Stimulated activated CD4-positive, alpha-beta T cell treated with anti-CD3 and anti-CD28 coated beads, Interleukin-1b, Interleukin-23, amount 100 ng/mL, for 48 hours (primary cell): ENCODE results near the gene ANXA8L1.
"Not testable (repeated sequence)": the region's sequence is repeated elsewhere in the genome, so short reads cannot be mapped to it uniquely, and the experiment has no call there.

Source experiments
- DNase-seq: peaks from one replicate; pipeline ENCODE4 v3.0.0-alpha.2; 2020

The ANXA8L1 gene

DNA sequence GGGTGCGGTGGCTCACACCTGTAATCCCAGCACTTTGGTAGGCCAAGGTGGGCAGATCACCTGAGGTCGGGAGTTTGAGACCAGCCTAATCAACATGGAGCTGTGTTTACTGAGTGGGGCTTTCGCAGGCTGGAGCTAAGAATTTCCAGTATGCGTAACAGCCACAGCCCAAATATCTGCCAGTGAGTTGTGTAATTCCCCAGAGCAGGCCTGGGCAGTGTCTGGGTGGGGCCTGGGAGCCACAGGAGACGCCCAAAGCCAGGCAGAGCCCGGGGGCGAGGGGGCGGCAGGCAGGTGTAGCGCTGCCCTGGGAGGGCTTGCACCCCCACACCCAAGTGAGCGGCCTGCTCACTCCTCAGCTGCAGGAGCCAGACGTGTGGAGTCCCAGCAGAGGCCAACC lies at the start of gene ANXA8L1:
Gene ANXA8L1 (plus strand): TSS at position 371 of the 400 bp plus-strand sequence. CDS start 76 bp downstream, outside the sequence.
- not testable (repeated sequence) for DNase-seq

- no peak for DNase-seq
These were observed 49.5 kb upstream of the ANXA8L1 start for GRCh38 chr10:46326066-46326465.

- no peak for DNase-seq
These were observed 48.6 kb upstream of the ANXA8L1 start for GRCh38 chr10:46326971-46327370.

DNA sequence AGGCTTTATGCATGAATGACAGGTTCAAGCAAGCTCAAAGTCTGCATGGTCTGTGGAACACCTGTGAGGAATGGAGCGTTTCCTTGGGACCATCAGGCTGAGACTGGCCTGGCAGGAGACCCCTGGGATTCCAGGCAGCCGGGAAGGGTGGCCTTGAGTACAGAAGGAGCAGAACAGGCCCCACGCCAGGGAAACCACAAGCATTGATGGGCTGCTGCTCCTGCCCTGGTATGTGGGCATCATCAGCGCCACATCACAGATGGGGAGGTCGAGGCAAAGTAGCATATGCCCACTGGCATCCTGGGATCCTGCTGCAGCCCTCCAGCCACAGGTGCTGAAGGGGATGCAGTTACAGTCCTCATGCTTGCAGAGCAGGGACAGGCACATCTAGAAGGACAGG lies 47.9 kb upstream of the ANXA8L1 start:
- no peak for DNase-seq

DNA sequence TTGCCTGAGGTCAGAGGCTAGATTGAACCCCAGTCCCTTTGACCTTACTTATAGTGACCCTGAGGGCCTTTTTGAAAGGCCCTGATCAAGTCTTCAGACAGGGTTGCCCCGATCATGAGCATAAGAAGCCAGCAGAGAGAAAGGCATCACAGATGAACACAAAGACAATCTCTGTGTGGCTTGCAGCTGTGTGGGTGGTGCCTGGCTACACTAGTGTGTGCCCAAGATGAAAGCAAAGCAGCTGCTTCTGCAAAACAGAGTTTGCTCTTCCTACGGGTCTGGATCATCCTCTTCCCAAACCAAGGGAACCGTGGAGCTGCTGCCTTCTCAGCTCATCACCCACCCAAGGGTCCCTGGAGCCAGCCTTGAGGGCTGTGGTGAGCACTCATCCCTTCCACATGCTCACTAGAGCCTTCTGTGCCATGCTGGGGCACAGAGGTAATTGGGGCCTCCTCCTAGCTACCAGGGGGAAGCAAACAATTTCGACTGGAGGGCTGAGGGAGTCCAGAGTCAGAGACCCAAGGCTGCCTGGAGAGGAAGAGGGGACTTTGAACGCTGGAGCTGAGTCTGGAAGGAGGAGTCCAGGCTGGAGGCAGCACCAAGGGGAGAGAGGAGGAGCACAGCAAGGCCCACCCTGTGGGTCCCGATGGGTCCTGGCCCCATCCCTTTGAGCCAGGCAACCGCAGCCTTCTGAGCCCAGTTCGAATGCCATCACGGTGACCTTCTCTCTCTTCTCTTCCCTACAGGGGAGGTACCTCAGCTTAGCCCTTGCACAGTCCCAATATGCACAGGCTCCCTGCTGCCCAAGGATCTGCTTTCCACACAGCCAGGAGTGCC lies 46.5 kb upstream of the ANXA8L1 start:
- DNase-seq: no peak

GRCh38 chr10:46329690-46330016 lies 45.9 kb upstream of the ANXA8L1 start:
- no peak for DNase-seq

- DNase-seq: no peak
These were observed 44.7 kb upstream of the ANXA8L1 start for GRCh38 chr10:46330894-46331293.

DNA sequence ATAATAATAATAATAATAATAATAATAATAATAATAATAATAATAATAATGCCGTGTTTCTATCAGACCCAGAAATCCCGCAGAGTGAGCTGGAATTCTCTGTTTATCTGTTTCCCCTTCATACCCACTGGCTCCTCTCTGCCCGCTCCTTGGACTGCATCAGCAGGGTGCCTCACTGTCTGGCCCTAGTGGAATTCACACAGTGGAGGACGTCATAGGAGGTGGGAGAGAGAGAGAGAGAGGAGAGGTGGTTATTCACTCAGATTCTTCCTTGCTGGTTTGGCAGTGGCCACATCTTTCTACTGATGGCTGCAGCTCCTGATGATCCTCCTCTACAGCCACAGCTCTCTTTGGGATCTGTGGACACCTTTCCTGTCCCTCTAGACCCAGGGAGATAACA lies 10.1 kb upstream of the ANXA8L1 start:
- not testable (repeated sequence) for DNase-seq

DNA sequence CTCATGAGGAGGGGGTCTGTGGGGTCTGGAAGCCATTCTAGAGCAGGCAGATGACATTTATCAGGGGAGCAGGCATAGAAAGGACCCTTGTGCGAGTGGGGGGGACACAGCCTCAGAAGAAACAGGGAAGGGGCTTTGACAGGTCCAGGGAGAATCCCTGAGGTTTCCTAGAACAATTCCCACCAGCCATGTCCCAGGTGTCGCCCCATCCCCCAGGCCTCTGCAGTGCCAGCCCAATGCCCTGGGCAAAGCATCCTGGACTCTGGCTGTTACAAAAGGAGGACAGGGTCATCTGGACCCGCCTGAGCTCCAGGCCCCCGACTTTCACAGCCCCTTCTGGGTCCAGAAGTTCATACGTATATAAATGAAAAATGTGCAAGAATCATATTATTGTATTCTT lies 8.4 kb upstream of the ANXA8L1 start:
- DNase-seq: not testable (repeated sequence)

DNA sequence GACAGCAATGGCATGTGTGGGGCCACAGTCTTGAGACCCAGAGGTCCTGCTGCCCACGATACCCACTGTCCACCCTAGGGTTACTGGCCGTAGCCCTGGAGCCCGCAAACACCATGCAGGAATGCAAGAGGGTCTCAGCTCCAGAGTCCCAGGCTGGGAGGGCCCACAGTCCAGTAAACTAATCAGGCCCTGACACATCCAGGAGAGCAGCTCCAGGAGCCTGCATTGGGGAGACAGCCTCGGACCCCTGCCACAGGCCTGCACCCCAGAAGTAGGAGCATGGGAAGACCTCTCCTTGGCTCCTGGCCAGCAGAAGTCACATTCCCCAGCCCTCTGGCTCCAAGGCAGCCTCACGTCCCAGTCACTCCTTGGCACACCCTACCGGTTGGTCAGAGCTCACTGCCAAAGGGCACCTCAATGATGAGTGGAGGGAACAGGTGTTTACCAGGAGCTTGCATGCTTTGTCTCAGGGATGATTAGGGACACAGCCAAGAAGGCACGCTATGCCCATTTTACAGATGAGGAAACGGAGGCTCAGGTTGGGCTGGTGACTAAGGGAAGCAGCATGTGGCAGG lies 7.8 kb upstream of the ANXA8L1 start:
- not testable (repeated sequence) for DNase-seq

DNA sequence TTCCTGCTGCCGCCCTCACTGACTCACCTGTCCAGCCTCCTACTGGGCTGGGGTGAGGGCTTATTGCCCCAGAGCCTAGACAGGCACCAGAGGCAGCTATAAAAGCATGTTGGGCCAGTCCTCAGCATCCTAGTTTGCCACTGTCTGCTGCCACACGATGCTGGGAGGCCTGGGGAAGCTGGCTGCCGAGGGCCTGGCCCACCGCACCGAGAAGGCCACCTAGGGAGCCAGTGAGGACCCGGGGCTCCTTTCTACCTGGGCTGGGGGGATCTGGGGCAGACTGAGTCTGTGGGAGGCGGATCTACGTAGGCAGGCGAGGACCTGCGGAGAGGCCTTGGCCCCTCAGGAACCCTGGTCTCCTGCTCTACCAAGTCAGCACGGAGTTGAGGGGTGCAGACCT lies 6.6 kb upstream of the ANXA8L1 start:
- DNase-seq: not testable (repeated sequence)

GRCh38 chr10:46374410-46374809 lies 1.2 kb upstream of the ANXA8L1 start:
- not testable (repeated sequence) for DNase-seq

DNA sequence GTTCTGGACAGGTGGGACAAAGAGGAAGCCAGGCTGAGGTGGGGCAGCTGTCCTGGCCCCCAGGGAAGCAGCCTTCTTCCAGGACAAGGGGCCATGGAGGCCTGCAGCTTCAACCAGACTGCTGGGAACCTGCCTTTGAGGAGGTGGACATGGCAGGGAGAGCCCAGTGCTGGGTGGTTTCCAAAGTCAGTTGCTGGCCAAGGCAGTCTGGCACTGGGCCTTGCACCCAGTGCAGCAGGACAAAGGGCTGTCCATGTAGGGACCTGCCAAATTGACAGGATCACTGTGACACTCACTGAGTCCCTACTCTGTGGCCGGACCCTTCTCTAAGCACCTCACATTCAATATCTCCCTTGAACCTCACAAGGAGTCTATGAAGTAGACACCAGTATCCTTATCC lies 1.4 kb downstream of the ANXA8L1 start:
- DNase-seq: not testable (repeated sequence)

DNA sequence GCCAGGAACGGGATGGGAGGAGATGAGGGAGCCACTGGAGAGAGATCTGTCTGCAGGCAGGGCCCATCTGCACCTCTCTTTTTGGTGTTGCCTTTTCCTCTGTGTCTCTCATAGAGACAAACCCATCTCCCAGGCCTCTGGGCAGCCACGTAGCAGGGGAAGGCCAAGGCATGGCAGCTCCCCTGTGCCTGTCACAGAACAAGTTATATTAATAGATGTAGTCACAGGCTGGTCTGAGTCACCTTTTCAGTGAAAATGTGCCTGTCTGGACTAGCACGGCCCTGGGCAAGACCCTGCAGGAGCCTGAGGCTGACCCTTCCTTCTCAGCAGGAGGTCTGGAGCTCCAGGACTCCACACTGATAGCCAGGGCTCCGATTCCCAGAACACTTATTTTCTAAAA lies 2.1 kb downstream of the ANXA8L1 start:
- not testable (repeated sequence) for DNase-seq

DNA sequence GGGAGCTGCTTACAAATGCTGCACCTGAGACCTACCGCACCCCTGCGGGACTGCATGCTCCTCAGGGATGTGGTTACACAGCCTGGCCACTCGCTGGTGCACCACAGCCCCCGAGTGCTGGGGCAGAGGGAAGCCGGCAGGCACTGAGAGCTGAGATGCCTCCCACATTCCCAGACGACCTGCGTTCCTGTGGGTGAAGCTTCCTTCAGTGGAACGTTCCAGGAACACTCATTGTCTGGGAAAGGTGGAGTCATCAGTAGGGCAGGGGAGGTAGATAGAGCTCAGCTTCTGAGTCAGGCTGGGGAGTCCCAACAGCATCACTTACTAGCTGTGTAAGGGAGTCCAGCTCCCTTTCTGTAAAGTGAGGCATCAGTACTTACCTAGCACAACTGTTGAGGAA lies 2.5 kb downstream of the ANXA8L1 start:
- not testable (repeated sequence) for DNase-seq

GRCh38 chr10:46379233-46379848 lies 3.8 kb downstream of the ANXA8L1 start:
- not testable (repeated sequence) for DNase-seq

GRCh38 chr10:46385858-46386257 lies 10.3 kb downstream of the ANXA8L1 start:
- not testable (repeated sequence) for DNase-seq

DNA sequence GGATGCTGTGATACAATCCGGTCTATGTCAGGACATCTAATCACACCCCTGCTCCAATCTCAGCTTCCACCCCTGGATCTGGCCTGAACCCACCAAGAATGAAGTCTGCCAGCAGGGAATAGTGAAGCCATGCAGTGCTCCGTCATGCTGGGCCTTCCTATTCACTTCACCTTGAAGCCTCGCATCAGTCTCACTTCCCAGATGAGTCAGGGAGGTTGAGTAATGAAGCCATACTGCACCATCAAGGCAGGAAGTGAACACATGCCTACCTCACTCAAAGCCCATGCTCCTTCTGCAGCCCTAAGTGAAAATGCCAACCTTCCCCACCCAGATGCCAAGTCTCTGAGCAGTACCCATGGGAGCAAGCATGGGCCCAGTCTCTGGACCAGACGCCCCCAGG lies 11.1 kb downstream of the ANXA8L1 start:
- DNase-seq: not testable (repeated sequence)

DNA sequence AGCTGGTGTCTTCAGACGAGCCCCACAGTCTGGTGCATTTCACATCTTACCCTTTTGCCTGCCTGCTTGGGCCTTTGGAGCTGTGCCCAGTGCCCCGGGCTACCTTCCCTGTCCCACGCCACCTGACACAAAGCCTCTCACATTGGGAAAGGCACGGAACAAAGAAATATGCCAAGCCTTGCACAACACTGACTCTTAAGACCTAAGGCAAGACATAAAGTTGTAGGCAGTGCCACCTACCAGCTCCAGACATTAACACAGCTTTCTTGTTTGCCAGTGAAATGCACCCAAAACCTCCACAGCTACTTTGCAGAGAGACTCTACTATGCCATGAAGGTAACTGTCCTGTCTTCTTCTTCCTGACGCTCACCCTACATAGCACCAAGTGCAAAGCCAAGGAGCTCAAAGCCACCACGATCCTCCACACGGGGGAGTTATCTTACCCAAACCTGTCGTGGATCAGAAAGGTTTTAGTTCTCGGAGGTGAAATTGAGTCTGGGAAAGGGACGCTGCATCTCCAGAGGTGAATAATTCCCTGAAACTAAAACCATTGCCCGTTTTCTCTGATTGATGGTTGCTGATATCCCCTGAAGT lies 11.8 kb downstream of the ANXA8L1 start:
- not testable (repeated sequence) for DNase-seq

- not testable (repeated sequence) for DNase-seq
These were observed 15.8 kb downstream of the ANXA8L1 start for GRCh38 chr10:46391422-46391821.

GRCh38 chr10:46396441-46397279 lies 21.1 kb downstream of the ANXA8L1 start:
- not testable (repeated sequence) for DNase-seq

GRCh38 chr10:46397767-46398166 lies 22.2 kb downstream of the ANXA8L1 start:
- DNase-seq: not testable (repeated sequence)
